ENCODE results near the gene NCKAP5.
A peak's percentile ranks its signal among the peaks of the same experiment; 100 is the strongest.

NCKAP5 gene

GRCh38 chr2:133390156-133390555, 178.1 kb downstream of the NCKAP5 start:
- no peak for DNase-seq

GRCh38 chr2:133389569-133389968, 178.7 kb downstream of the NCKAP5 start:
- DNase-seq, result no peak

GRCh38 chr2:133382566-133382965, 185.7 kb downstream of the NCKAP5 start:
- DNase-seq, result no peak

GRCh38 chr2:133380991-133381390, 187.3 kb downstream of the NCKAP5 start:
- DNase-seq, result no peak

GRCh38 chr2:133378928-133379549, 189.2 kb downstream of the NCKAP5 start:
- DNase-seq, result no peak

- DNase-seq, result no peak
Observed at GRCh38 chr2:133378386-133378785, 189.9 kb downstream of the NCKAP5 start.

GRCh38 chr2:133377599-133377998, 190.7 kb downstream of the NCKAP5 start:
- no peak for DNase-seq

- no peak for DNase-seq
Observed at GRCh38 chr2:133377021-133377481, 191.2 kb downstream of the NCKAP5 start.

- no peak for DNase-seq
Observed at GRCh38 chr2:133374781-133375180, 193.5 kb downstream of the NCKAP5 start.

- DNase-seq, result no peak
Observed at GRCh38 chr2:133371286-133371685, 197.0 kb downstream of the NCKAP5 start.

- no peak for DNase-seq
Observed at GRCh38 chr2:133369901-133370658, 198.2 kb downstream of the NCKAP5 start.

GRCh38 chr2:133365117-133365516, 203.1 kb downstream of the NCKAP5 start:
- no peak for DNase-seq

GRCh38 chr2:133364636-133365035, 203.6 kb downstream of the NCKAP5 start:
- no peak for DNase-seq

GRCh38 chr2:133363884-133364283, 204.4 kb downstream of the NCKAP5 start:
- no peak for DNase-seq

GRCh38 chr2:133362061-133362476, 206.2 kb downstream of the NCKAP5 start:
- DNase-seq, result peak in 1 of 51 donors; percentile 16

- no peak for DNase-seq
Observed at GRCh38 chr2:133360882-133361281, 207.4 kb downstream of the NCKAP5 start.

GRCh38 chr2:133360190-133360589, 208.1 kb downstream of the NCKAP5 start:
- DNase-seq, result no peak

GRCh38 chr2:133352719-133353118, 215.5 kb downstream of the NCKAP5 start:
- DNase-seq, result no peak

GRCh38 chr2:133346654-133347053, 221.6 kb downstream of the NCKAP5 start:
- peak in 1 of 51 donors; percentile 6 for DNase-seq

GRCh38 chr2:133345638-133346037, 222.6 kb downstream of the NCKAP5 start:
- no peak for DNase-seq

GRCh38 chr2:133344849-133345248, 223.4 kb downstream of the NCKAP5 start:
- DNase-seq, result no peak

- DNase-seq, result no peak
Observed at GRCh38 chr2:133343018-133343352, 225.3 kb downstream of the NCKAP5 start.

Data from hypothalamus (tissue), 51 donors.